Pons (tissue), 1 donor: Measurements from ENCODE around the gene FGF19.

Experiments
- DNase-seq: peaks from one replicate; pipeline ENCODE4 v3.0.0-alpha.2; 2016; ENCODE audit warnings: low spot score

Gene FGF19

GRCh38 chr11:69654660-69655478, 49.0 kb downstream of the FGF19 start:
- DNase-seq: no peak

GRCh38 chr11:69654001-69654659, 49.7 kb downstream of the FGF19 start:
- no peak for DNase-seq

GRCh38 chr11:69653406-69653960, 50.3 kb downstream of the FGF19 start:
- no peak for DNase-seq

GRCh38 chr11:69652999-69653398, 50.8 kb downstream of the FGF19 start:
- DNase-seq: no peak

GRCh38 chr11:69651834-69652620, 51.8 kb downstream of the FGF19 start:
- no peak for DNase-seq

DNA sequence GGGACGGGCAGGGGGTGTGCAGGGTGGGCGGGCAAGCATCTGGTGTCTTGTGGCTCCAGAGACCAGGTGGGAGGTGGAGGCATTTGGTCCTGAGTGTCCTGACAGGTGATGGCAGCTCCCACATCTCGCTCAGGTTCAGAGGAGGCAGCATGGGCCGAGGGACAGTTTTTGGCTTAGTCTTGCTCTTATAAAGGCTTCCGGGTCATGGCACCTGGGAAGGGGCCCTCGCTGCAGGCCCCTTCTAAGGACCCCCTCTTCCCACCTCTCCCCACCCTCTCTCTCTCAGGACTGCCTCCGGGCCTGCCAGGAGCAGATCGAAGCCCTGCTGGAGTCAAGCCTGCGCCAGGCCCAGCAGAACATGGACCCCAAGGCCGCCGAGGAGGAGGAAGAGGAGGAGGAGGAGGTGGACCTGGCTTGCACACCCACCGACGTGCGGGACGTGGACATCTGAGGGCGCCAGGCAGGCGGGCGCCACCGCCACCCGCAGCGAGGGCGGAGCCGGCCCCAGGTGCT, 52.9 kb downstream of the FGF19 start:
- no peak for DNase-seq

- DNase-seq: no peak
Observed at GRCh38 chr11:69650081-69650831, 53.6 kb downstream of the FGF19 start.

- DNase-seq: no peak
Observed at GRCh38 chr11:69649576-69649900, 54.3 kb downstream of the FGF19 start.

DNA sequence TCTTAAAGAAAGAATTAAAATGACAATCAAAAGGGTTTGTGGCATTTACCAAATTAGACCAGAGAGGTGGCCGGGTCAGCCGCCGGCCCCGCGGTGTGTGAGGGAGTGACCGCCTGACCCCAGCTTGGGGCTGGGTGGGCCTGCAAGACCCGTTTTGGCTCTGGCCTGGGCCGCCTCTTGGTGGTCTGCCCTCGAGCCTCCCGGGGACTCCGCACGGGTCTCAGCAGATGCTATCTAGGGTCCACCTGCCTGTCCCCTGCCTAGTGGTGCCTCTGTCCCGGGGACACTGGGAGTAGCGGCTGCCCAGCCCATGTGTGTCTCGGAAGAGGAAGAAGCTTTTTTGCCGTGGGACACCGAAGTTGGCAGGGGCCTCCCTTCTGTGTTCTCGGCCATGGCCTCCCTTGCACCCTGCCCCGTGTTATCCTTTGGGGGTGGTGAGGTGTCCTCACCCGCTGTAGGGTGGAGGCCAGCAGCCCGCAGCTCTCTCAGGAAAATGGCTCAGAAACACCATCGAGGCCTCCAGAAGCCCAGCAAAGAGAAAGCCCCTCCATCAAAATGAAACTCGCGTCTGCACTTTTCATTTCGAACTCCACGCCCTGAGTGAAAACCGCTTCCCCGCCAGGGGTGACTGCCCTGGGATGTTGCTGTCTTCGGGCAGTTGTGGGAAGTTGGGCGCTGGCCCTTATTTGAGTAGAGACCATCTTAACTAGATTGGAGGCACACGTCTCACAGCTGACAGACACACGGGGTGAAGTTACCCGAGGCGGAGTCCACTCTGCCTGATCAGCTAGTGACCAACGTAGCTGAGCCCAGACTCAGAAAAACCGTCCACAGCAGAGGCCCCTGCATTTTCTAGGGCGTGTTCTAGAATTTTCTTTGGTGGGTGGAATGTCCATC, 54.9 kb downstream of the FGF19 start:
- no peak for DNase-seq
